Caco-2 (cell line): Measurements from ENCODE around the gene PEX11A. TPM values are rescaled to one million over a fixed set of nuclear protein-coding genes. Genes with fewer than 3 reads are reported as not detected.
A peak's percentile ranks its signal among the peaks of the same experiment; 100 is the strongest.

Experiments
- Bru-seq: library from RNA; stranded (reverse); fragments of 400-500 nt; gene quantifications from one replicate; lab custom pipeline; 2021; lab: Mats Ljungman, UMichigan
- BruChase-seq, 2 experiments: library from RNA; stranded (reverse); fragments of 400-500 nt; gene quantifications; one replicate each; lab custom pipeline; 2021; lab: Mats Ljungman, UMichigan
- BruUV-seq: library from RNA; stranded (reverse); fragments of 400-500 nt; replicated peaks from 2 replicates; lab custom pipeline; 2021; lab: Mats Ljungman, UMichigan
- CTCF ChIA-PET: fragments of 300-600 bp; sonication (Branson Sonifier 250); formaldehyde crosslinking; loops from one replicate; lab custom pipeline; 2022; ENCODE audit warnings: antibody characterized with exemption; lab: Charles Lee
- POLR2A ChIA-PET: fragments of 300-600 bp; sonication (Branson Sonifier 250); formaldehyde crosslinking; loops from one replicate; lab custom pipeline; 2022; ENCODE audit warnings: antibody characterized with exemption; lab: Charles Lee
- DNase-seq, 2 experiments: peaks; one replicate each; pipeline versions ENCODE4 v3.0.0 to v3.0.0-alpha.2; 2020 to 2022
- H3K27me3 ChIP-seq: replicated peaks from 2 replicates; pipeline ENCODE4 v1.6.0; 2011; ENCODE audit warnings: low read length; ENCODE audit not compliant: control insufficient read depth, insufficient read depth
- H3K36me3 ChIP-seq: 2 replicates; pipeline ENCODE4 v1.5.1; 2011; ENCODE audit warnings: low read length; ENCODE audit not compliant: control insufficient read depth, insufficient read depth
- H3K4me1 ChIP-seq: fragments of 250-450 bp; sonication (Bioruptor Pico); 2 replicates; pipeline ENCODE4 v1.5.1; 2020; ENCODE audit warnings: mild to moderate bottlenecking
- H3K4me3 ChIP-seq: 2 replicates; pipeline ENCODE4 v1.5.1; 2011; ENCODE audit warnings: low read depth, mild to moderate bottlenecking, control low read depth, low read length
- H3K9me3 ChIP-seq: fragments of 250-450 bp; sonication (Bioruptor Pico); 2 replicates; pipeline ENCODE4 v1.5.1; 2020; ENCODE audit warnings: mild to moderate bottlenecking, moderate library complexity
- H3K27ac Mint-ChIP-seq: one replicate; pipeline ENCODE4 v1.8.0; 2022; ENCODE audit warnings: mixed read lengths; ENCODE audit not compliant: unreplicated experiment
- H3K27me3 Mint-ChIP-seq: one replicate; pipeline ENCODE4 v1.8.0; 2022; ENCODE audit warnings: mixed read lengths; ENCODE audit not compliant: insufficient read depth, unreplicated experiment
- H3K36me3 Mint-ChIP-seq: one replicate; pipeline ENCODE4 v1.8.0; 2022; ENCODE audit warnings: mild to moderate bottlenecking, mixed read lengths; ENCODE audit not compliant: insufficient read depth, unreplicated experiment
- H3K4me1 Mint-ChIP-seq: one replicate; pipeline ENCODE4 v1.8.0; 2022; ENCODE audit warnings: low read depth, mixed read lengths; ENCODE audit not compliant: unreplicated experiment
- H3K4me3 Mint-ChIP-seq: one replicate; pipeline ENCODE4 v1.8.0; 2022; ENCODE audit warnings: mild to moderate bottlenecking, moderate library complexity, mixed read lengths; ENCODE audit not compliant: unreplicated experiment
- H3K9me3 Mint-ChIP-seq: one replicate; pipeline ENCODE4 v1.8.0; 2022; ENCODE audit warnings: mixed read lengths; ENCODE audit not compliant: unreplicated experiment
- CTCF ChIP-seq, 2 experiments: fragments of 200-600 bp in 1 of 2; IDR thresholded peaks; 1 replicate in 1 of 2; 2 replicates in 1 of 2; pipeline versions ENCODE4 v1.5.1 to v1.8.0; 2011 to 2022; ENCODE audit warnings: antibody characterized with exemption in 1 of 2, control low read depth in 1 of 2, inconsistent platforms in 1 of 2, low read depth in 1 of 2, low read length in 1 of 2, mild to moderate bottlenecking in 1 of 2, moderate library complexity in 1 of 2; ENCODE audit not compliant: insufficient read depth in 1 of 2, severe bottlenecking in 1 of 2, unreplicated experiment in 1 of 2
- intact Hi-C: fragments of 100-400 bp; cut with micrococcal nuclease; formaldehyde crosslinking; loops from one replicate; pipeline ENCODE4 v1.10.0; 2022; ENCODE audit not compliant: unreplicated experiment
- long read RNA-seq: library from polyadenylated mRNA; stranded (forward); transcript quantifications from one replicate; pipeline ENCODE4 v2.0.0, GENCODE V29; 2022
- total RNA-seq: library from RNA; stranded (reverse); gene quantifications from 2 replicates; pipeline ENCODE4 v1.2.3, GENCODE V29; 2022

Gene PEX11A
- total RNA-seq (3.7 and 4.1 TPM in 2 replicates), Bru-seq, nascent RNA (percentile 56 among the genes with signal in this experiment), BruChase-seq, experiment 1, labeled RNA remaining after a 2-hour chase (percentile 58 among the genes with signal in this experiment), BruChase-seq, experiment 2, labeled RNA remaining after a 6-hour chase (percentile 53 among the genes with signal in this experiment)
- long read RNA-seq, partial matches to known transcripts, result 0 of 5 reads
- long read RNA-seq, other reads (novel, unspliced or antisense), result 2 of 5 reads

- H3K4me3 ChIP-seq, result peak within 1 kb of the TSS; percentile 87
- DNase-seq, result peak; percentile 76 to 85
- Mint-ChIP-seq H3K36me3 (no peaks in the 10 kb centered on the region), H3K9me3 (no peaks in the 10 kb centered on the region), H3K4me1 (no peaks in the 10 kb centered on the region), H3K27me3 (no peaks in the 10 kb centered on the region), H3K27ac (peak within 1 kb of the TSS; percentile 6), H3K4me3 (peak within 1 kb of the TSS; percentile 87)
- no peak for TF ChIP-seq CTCF (IDR thresholded peaks at IDR 0.05; ENCODE audit: insufficient read depth in 1 of 2, low read depth in 1 of 2, low read length in 1 of 2, severe bottlenecking in 1 of 2, unreplicated experiment in 1 of 2)
- no peaks in the 10 kb centered on the region for H3K4me1 ChIP-seq
- H3K27me3 ChIP-seq, result no peaks in the 10 kb centered on the region
- intact Hi-C loops, result loop anchor here (5.0 kb wide), 1 partner anchor 33 kb away; the partner anchor contains the start of gene KIF7
- CTCF ChIA-PET, result no interaction called here
- no peaks in the 10 kb centered on the region for H3K36me3 ChIP-seq
- no peaks in the 10 kb centered on the region for H3K9me3 ChIP-seq
- BruUV-seq, result no TSS peak
- POLR2A ChIA-PET, result no interaction called here
Observed at GRCh38 chr15:89690276-89691218, at the start of gene PEX11A, which contains the start of gene WDR93. Gene PEX11A (minus strand): TSS chr15:89690754. CDS start chr15:89690632, 122 bp downstream. Gene WDR93 (plus strand): TSS chr15:89690811. CDS start chr15:89701747, 10,936 bp downstream.

- Histone ChIP-seq H3K27me3 (no peaks in the 10 kb centered on the region; the same call in 1 of the 2 replicates), H3K4me1 (no peaks in the 10 kb centered on the region), H3K4me3 (no peak overlapping the region), H3K9me3 (no peaks in the 10 kb centered on the region), H3K36me3 (no peaks in the 10 kb centered on the region)
- no peaks in the 10 kb centered on the region for H3K4me1 Mint-ChIP-seq
- POLR2A ChIA-PET, result interaction anchor here (0.6 kb wide), 2 partner anchors 10 to 494 kb away, joined by 3 read pairs; partner anchors contain the start of genes CIB1 and GDPGP1
- H3K4me3 Mint-ChIP-seq, result peak overlapping the region; percentile 50
- no peaks in the 10 kb centered on the region for H3K9me3 Mint-ChIP-seq
- no peaks in the 10 kb centered on the region for H3K36me3 Mint-ChIP-seq
- CTCF ChIA-PET, result interaction anchor here (0.5 to 2.1 kb wide), 13 partner anchors 8 to 493 kb away, joined by 3 to 42 read pairs (median 3); partner anchors contain the start of gene MESP1
- intact Hi-C loops, result loop anchor here (1.0 to 5.0 kb wide), 4 partner anchors 20 to 347 kb away; no protein-coding TSS in a partner anchor
- BruUV-seq, result no TSS peak
- no peak overlapping the region for H3K27ac Mint-ChIP-seq
- peak; percentile 76 to 81 for DNase-seq
- H3K27me3 Mint-ChIP-seq, result peaks cover 8% of the 10 kb centered on the region
- peak; percentile 77 to 84 for TF ChIP-seq CTCF (IDR thresholded peaks at IDR 0.05; ENCODE audit: insufficient read depth in 1 of 2, low read depth in 1 of 2, low read length in 1 of 2, severe bottlenecking in 1 of 2, unreplicated experiment in 1 of 2)
Observed at GRCh38 chr15:89740137-89740536, 49.6 kb upstream of the PEX11A start.

- CTCF ChIA-PET, result no interaction called here
Observed at GRCh38 chr15:89735773-89736172, 45.2 kb upstream of the PEX11A start.

More at GRCh38 chr15:89735773-89736172, 45.2 kb upstream of the PEX11A start:
- Histone ChIP-seq H3K4me3 (no peak overlapping the region), H3K36me3 (no peaks in the 10 kb centered on the region), H3K9me3 (no peaks in the 10 kb centered on the region), H3K27me3 (no peaks in the 10 kb centered on the region; the same call in 1 of the 2 replicates), H3K4me1 (no peaks in the 10 kb centered on the region)
- DNase-seq, result no peak
- Mint-ChIP-seq H3K9me3 (no peaks in the 10 kb centered on the region), H3K36me3 (no peaks in the 10 kb centered on the region), H3K4me3 (no peak overlapping the region), H3K27ac (no peak overlapping the region), H3K4me1 (no peaks in the 10 kb centered on the region), H3K27me3 (peaks cover 13% of the 10 kb centered on the region)
- POLR2A ChIA-PET, result no interaction called here
- BruUV-seq, result no TSS peak
- TF ChIP-seq CTCF (IDR thresholded peaks at IDR 0.05; ENCODE audit: insufficient read depth in 1 of 2, low read depth in 1 of 2, low read length in 1 of 2, severe bottlenecking in 1 of 2, unreplicated experiment in 1 of 2), result no peak
- intact Hi-C loops, result no loop called here
